ENCODE data around the gene PKDCC. TPM values are rescaled to one million over a fixed set of nuclear protein-coding genes. Genes with fewer than 3 reads are reported as not detected.
A peak's percentile ranks its signal among the peaks of the same experiment; 100 is the strongest.

The PKDCC gene
- total RNA-seq, 2 donors from 2014 or later, result 11.1 to 61.4 TPM

GRCh38 chr2:42101206-42102023 is 53.6 kb downstream of the PKDCC start:
- intact Hi-C loops (cut with DNase I), result no loop called here
- Histone ChIP-seq H3K27ac (peak overlapping the region; percentile 47 to 68), H3K27me3 (replicated peaks; ENCODE audit: insufficient read depth) (no peaks in the 10 kb centered on the region), H3K36me3 (no peaks in the 10 kb centered on the region), H3K9me3 (no peaks in the 10 kb centered on the region), H3K4me1 (replicated peaks) (no peaks in the 10 kb centered on the region), H3K4me3 (peak overlapping the region; percentile 35)
- TF ChIP-seq POLR2A (IDR thresholded peaks at IDR 0.05) (no peak), CTCF (IDR thresholded peaks at IDR 0.05) (no peak), POLR2AphosphoS5 (IDR thresholded peaks at IDR 0.05) (no peak)
- no peak for DNase-seq (ENCODE audit: low spot score)
- WGBS, result 32% methylated on average over 29 of the region's 77 CpGs

- no peaks in the 10 kb centered on the region for H3K27me3 ChIP-seq (replicated peaks; ENCODE audit: insufficient read depth)
- peak; percentile 19 for TF ChIP-seq POLR2AphosphoS5 (IDR thresholded peaks at IDR 0.05)
- no peak for TF ChIP-seq CTCF (IDR thresholded peaks at IDR 0.05)
- no peak for TF ChIP-seq POLR2A (IDR thresholded peaks at IDR 0.05)
- H3K9me3 ChIP-seq, result no peaks in the 10 kb centered on the region
- WGBS, result 21% methylated on average over 33 of the region's 33 CpGs
- intact Hi-C loops (cut with DNase I), result no loop called here
- H3K36me3 ChIP-seq, result no peaks in the 10 kb centered on the region
- H3K4me3 ChIP-seq, result peak overlapping the region in 1 of 2 donors; percentile 35
- no peak for DNase-seq (ENCODE audit: low spot score)
- no peaks in the 10 kb centered on the region for H3K4me1 ChIP-seq (replicated peaks)
- H3K27ac ChIP-seq, result peak overlapping the region; percentile 47 to 68
Measured at GRCh38 chr2:42102024-42102590, 54.3 kb downstream of the PKDCC start.

GRCh38 chr2:42102591-42103450 is 55.0 kb downstream of the PKDCC start:
- H3K4me3 ChIP-seq, result no peak overlapping the region
- H3K9me3 ChIP-seq, result no peaks in the 10 kb centered on the region
- intact Hi-C loops (cut with DNase I), result no loop called here
- no peaks in the 10 kb centered on the region for H3K36me3 ChIP-seq
- peak overlapping the region; percentile 47 to 68 for H3K27ac ChIP-seq
- TF ChIP-seq CTCF (IDR thresholded peaks at IDR 0.05) (no peak), POLR2A (IDR thresholded peaks at IDR 0.05) (no peak), POLR2AphosphoS5 (IDR thresholded peaks at IDR 0.05) (no peak)
- 65% methylated on average over 25 of the region's 25 CpGs for WGBS
- no peaks in the 10 kb centered on the region for H3K27me3 ChIP-seq (replicated peaks; ENCODE audit: insufficient read depth)
- no peaks in the 10 kb centered on the region for H3K4me1 ChIP-seq (replicated peaks)
- DNase-seq (ENCODE audit: low spot score), result no peak

- TF ChIP-seq POLR2AphosphoS5 (IDR thresholded peaks at IDR 0.05), result no peak
- no peak for TF ChIP-seq POLR2A (IDR thresholded peaks at IDR 0.05)
- TF ChIP-seq CTCF (IDR thresholded peaks at IDR 0.05), result no peak
- H3K27me3 ChIP-seq (replicated peaks; ENCODE audit: insufficient read depth), result no peaks in the 10 kb centered on the region
- H3K4me1 ChIP-seq (replicated peaks), result no peaks in the 10 kb centered on the region
- 54% methylated on average over 3 of the region's 3 CpGs for WGBS
- H3K36me3 ChIP-seq, result no peaks in the 10 kb centered on the region
- no peak overlapping the region for H3K27ac ChIP-seq
- H3K9me3 ChIP-seq, result no peaks in the 10 kb centered on the region
- no peak for DNase-seq (ENCODE audit: low spot score)
- no peak overlapping the region for H3K4me3 ChIP-seq
- intact Hi-C loops (cut with DNase I), result no loop called here
Measured at GRCh38 chr2:42103829-42104228, 56.0 kb downstream of the PKDCC start.
